Thyroid gland (tissue), 4 donors: ENCODE measurements around the gene MAGEH1.
A peak's percentile ranks its signal among the peaks of the same experiment; 100 is the strongest.

Experiments
- CTCF ChIP-seq, 6 experiments: fragments of 200-600 bp in 3 of 6; fragments of 450-650 bp in 3 of 6; sonication (generic) in 3 of 6; IDR thresholded peaks; one replicate each; pipeline ENCODE4 v1.5.1; 2016 to 2019; ENCODE audit warnings: antibody characterized with exemption in 6 of 6, mild to moderate bottlenecking in 2 of 6, inconsistent platforms in 1 of 6, moderate library complexity in 1 of 6
- POLR2A ChIP-seq, 2 donors: fragments of 450-650 bp; IDR thresholded peaks; one replicate each; pipeline ENCODE4 v1.6.1; 2017; ENCODE audit warnings: antibody characterized with exemption in 2 of 2, mild to moderate bottlenecking in 2 of 2, moderate library complexity in 1 of 2

- TF ChIP-seq POLR2A (IDR thresholded peaks at IDR 0.05) (peak in 1 of 2 donors; percentile 36), CTCF (IDR thresholded peaks at IDR 0.05) (no peak)
Observed at GRCh38 chrX:55488593-55489313, 36.8 kb downstream of the MAGEH1 start.
